Activated T-helper 1 cell treated with anti-CD3 and anti-CD28 coated beads, Interleukin-12 subunit alpha, Interleukin-12 subunit beta, Interleukin-2, Interleukin-4 antibody, amounts not matched to agents 30 ng/mL and 10 ng/mL and 1 ng/mL, durations not matched to agents 14 hours and 24 hours and 36 hours (primary cell): Measurements from ENCODE around the gene KCNT1. TPM values are rescaled to one million over a fixed set of nuclear protein-coding genes. Genes with fewer than 3 reads are reported as not detected.

Experiments used
- DNase-seq: peaks from one replicate; pipeline ENCODE4 v3.0.0; 2021; ENCODE audit warnings: low spot score
- H3K27ac Mint-ChIP-seq: one replicate; pipeline ENCODE4 v1.8.0; 2021; ENCODE audit warnings: mild to moderate bottlenecking, mixed read lengths
- H3K27me3 Mint-ChIP-seq: one replicate; pipeline ENCODE4 v1.8.0; 2022; ENCODE audit warnings: mild to moderate bottlenecking, moderate library complexity, mixed read lengths; ENCODE audit not compliant: insufficient read depth
- H3K36me3 Mint-ChIP-seq: one replicate; pipeline ENCODE4 v1.8.0; 2021; ENCODE audit warnings: low read depth, mixed read lengths
- H3K4me1 Mint-ChIP-seq: one replicate; pipeline ENCODE4 v1.8.0; 2021; ENCODE audit warnings: low read depth, mixed read lengths
- H3K4me3 Mint-ChIP-seq: one replicate; pipeline ENCODE4 v1.8.0; 2021; ENCODE audit warnings: mild to moderate bottlenecking, moderate library complexity, mixed read lengths
- H3K9me3 Mint-ChIP-seq: one replicate; pipeline ENCODE4 v1.8.0; 2021; ENCODE audit warnings: mixed read lengths
- intact Hi-C: fragments of 100-400 bp; cut with micrococcal nuclease; formaldehyde crosslinking; loops from one replicate; pipeline ENCODE4 v1.15.1; 2024
- total RNA-seq: library from RNA; stranded (reverse); gene quantifications from 2 replicates; pipeline ENCODE4 v1.2.3, GENCODE V29; 2022

Gene KCNT1
- total RNA-seq, 1 donor from 2014 or later: not detected

- Mint-ChIP-seq H3K9me3 (no peaks in the 10 kb centered on the region), H3K4me3 (no peak overlapping the region), H3K36me3 (no peaks in the 10 kb centered on the region), H3K27me3 (no peaks in the 10 kb centered on the region), H3K27ac (no peak overlapping the region), H3K4me1 (no peaks in the 10 kb centered on the region)
- intact Hi-C loops: no loop called here
- no peak for DNase-seq
Observed at GRCh38 chr9:135680056-135680455, 21.9 kb upstream of the KCNT1 start.

GRCh38 chr9:135681161-135681560 lies 20.8 kb upstream of the KCNT1 start:
- Mint-ChIP-seq H3K4me1 (no peaks in the 10 kb centered on the region), H3K27ac (no peak overlapping the region), H3K27me3 (no peaks in the 10 kb centered on the region), H3K4me3 (no peak overlapping the region), H3K36me3 (no peaks in the 10 kb centered on the region), H3K9me3 (no peaks in the 10 kb centered on the region)
- intact Hi-C loops: no loop called here
- DNase-seq: no peak

- DNase-seq: no peak
- Mint-ChIP-seq H3K4me1 (no peaks in the 10 kb centered on the region), H3K4me3 (no peak overlapping the region), H3K27ac (no peak overlapping the region), H3K36me3 (no peaks in the 10 kb centered on the region), H3K9me3 (no peaks in the 10 kb centered on the region), H3K27me3 (no peaks in the 10 kb centered on the region)
- intact Hi-C loops: no loop called here
Observed at GRCh38 chr9:135683401-135684034, 18.5 kb upstream of the KCNT1 start.

GRCh38 chr9:135684691-135685090 lies 17.3 kb upstream of the KCNT1 start:
- H3K27ac Mint-ChIP-seq: no peak overlapping the region
- intact Hi-C loops: no loop called here
- H3K4me3 Mint-ChIP-seq: no peak overlapping the region
- H3K9me3 Mint-ChIP-seq: no peaks in the 10 kb centered on the region
- no peak for DNase-seq
- H3K27me3 Mint-ChIP-seq: no peaks in the 10 kb centered on the region
- no peaks in the 10 kb centered on the region for H3K36me3 Mint-ChIP-seq
- H3K4me1 Mint-ChIP-seq: no peaks in the 10 kb centered on the region

GRCh38 chr9:135687216-135687615 lies 14.8 kb upstream of the KCNT1 start:
- Mint-ChIP-seq H3K9me3 (no peaks in the 10 kb centered on the region), H3K36me3 (no peaks in the 10 kb centered on the region), H3K4me1 (no peaks in the 10 kb centered on the region), H3K4me3 (no peak overlapping the region), H3K27me3 (no peaks in the 10 kb centered on the region), H3K27ac (no peak overlapping the region)
- DNase-seq: no peak
- intact Hi-C loops: no loop called here

- Mint-ChIP-seq H3K4me3 (no peak overlapping the region), H3K27me3 (no peaks in the 10 kb centered on the region), H3K4me1 (no peaks in the 10 kb centered on the region), H3K27ac (no peak overlapping the region), H3K36me3 (no peaks in the 10 kb centered on the region), H3K9me3 (no peaks in the 10 kb centered on the region)
- no peak for DNase-seq
- intact Hi-C loops: no loop called here
Observed at GRCh38 chr9:135689011-135689410, 13.0 kb upstream of the KCNT1 start.

GRCh38 chr9:135690836-135691570 lies 11.0 kb upstream of the KCNT1 start:
- Mint-ChIP-seq H3K4me1 (no peaks in the 10 kb centered on the region), H3K9me3 (no peaks in the 10 kb centered on the region), H3K27ac (no peak overlapping the region), H3K27me3 (no peaks in the 10 kb centered on the region), H3K4me3 (no peak overlapping the region), H3K36me3 (no peaks in the 10 kb centered on the region)
- intact Hi-C loops: no loop called here
- no peak for DNase-seq

GRCh38 chr9:135692410-135692809 lies 9.6 kb upstream of the KCNT1 start:
- Mint-ChIP-seq H3K9me3 (no peaks in the 10 kb centered on the region), H3K4me3 (no peak overlapping the region), H3K36me3 (no peaks in the 10 kb centered on the region), H3K4me1 (no peaks in the 10 kb centered on the region), H3K27ac (no peak overlapping the region), H3K27me3 (no peaks in the 10 kb centered on the region)
- intact Hi-C loops: no loop called here
- DNase-seq: no peak

GRCh38 chr9:135693265-135693664 lies 8.7 kb upstream of the KCNT1 start:
- Mint-ChIP-seq H3K4me1 (no peaks in the 10 kb centered on the region), H3K27ac (no peak overlapping the region), H3K36me3 (no peaks in the 10 kb centered on the region), H3K9me3 (no peaks in the 10 kb centered on the region), H3K27me3 (no peaks in the 10 kb centered on the region), H3K4me3 (no peak overlapping the region)
- intact Hi-C loops: no loop called here
- DNase-seq: no peak

GRCh38 chr9:135693771-135694170 lies 8.2 kb upstream of the KCNT1 start:
- Mint-ChIP-seq H3K9me3 (no peaks in the 10 kb centered on the region), H3K27me3 (no peaks in the 10 kb centered on the region), H3K36me3 (no peaks in the 10 kb centered on the region), H3K4me3 (no peak overlapping the region), H3K4me1 (no peaks in the 10 kb centered on the region), H3K27ac (no peak overlapping the region)
- intact Hi-C loops: no loop called here
- no peak for DNase-seq

GRCh38 chr9:135694414-135694813 lies 7.6 kb upstream of the KCNT1 start:
- Mint-ChIP-seq H3K9me3 (no peaks in the 10 kb centered on the region), H3K36me3 (no peaks in the 10 kb centered on the region), H3K4me1 (no peaks in the 10 kb centered on the region), H3K4me3 (no peak overlapping the region), H3K27ac (no peak overlapping the region), H3K27me3 (no peaks in the 10 kb centered on the region)
- intact Hi-C loops: no loop called here
- DNase-seq: no peak

GRCh38 chr9:135695036-135695435 lies 6.9 kb upstream of the KCNT1 start:
- no peaks in the 10 kb centered on the region for H3K27me3 Mint-ChIP-seq
- H3K9me3 Mint-ChIP-seq: no peaks in the 10 kb centered on the region

GRCh38 chr9:135695642-135696041 lies 6.3 kb upstream of the KCNT1 start:
- intact Hi-C loops: no loop called here
- Mint-ChIP-seq H3K27ac (no peak overlapping the region), H3K9me3 (no peaks in the 10 kb centered on the region)

More at GRCh38 chr9:135695036-135695435, 6.9 kb upstream of the KCNT1 start:
- H3K27ac Mint-ChIP-seq: no peak overlapping the region
- H3K4me1 Mint-ChIP-seq: no peaks in the 10 kb centered on the region
- no peaks in the 10 kb centered on the region for H3K36me3 Mint-ChIP-seq
- DNase-seq: no peak
- no peak overlapping the region for H3K4me3 Mint-ChIP-seq
- intact Hi-C loops: no loop called here

More at GRCh38 chr9:135695642-135696041, 6.3 kb upstream of the KCNT1 start:
- DNase-seq: no peak
- no peaks in the 10 kb centered on the region for H3K4me1 Mint-ChIP-seq
- H3K27me3 Mint-ChIP-seq: peaks cover 3% of the 10 kb centered on the region
- no peak overlapping the region for H3K4me3 Mint-ChIP-seq
- H3K36me3 Mint-ChIP-seq: no peaks in the 10 kb centered on the region
